ENCODE results near the gene ICA1. TPM values are rescaled to one million over a fixed set of nuclear protein-coding genes. Genes with fewer than 3 reads are reported as not detected.
"Not testable (repeated sequence)": the region's sequence is repeated elsewhere in the genome, so short reads cannot be mapped to it uniquely, and the experiment has no call there.

The ICA1 gene
- total RNA-seq, 1 donor from 2014 or later: 28.4 TPM

GRCh38 chr7:8105449-8106095, 156.4 kb downstream of the ICA1 start:
- DNase-seq (ENCODE audit: low read depth in 2 of 2): no peak

- DNase-seq (ENCODE audit: low read depth in 2 of 2): no peak
Observed at GRCh38 chr7:8103282-8103681, 158.7 kb downstream of the ICA1 start.

GRCh38 chr7:8101292-8101691, 160.7 kb downstream of the ICA1 start:
- DNase-seq (ENCODE audit: low read depth in 2 of 2): not testable (repeated sequence)

GRCh38 chr7:8094164-8095140, 167.5 kb downstream of the ICA1 start:
- no peak for DNase-seq (ENCODE audit: low read depth in 2 of 2)

GRCh38 chr7:8092140-8092539, 169.8 kb downstream of the ICA1 start:
- DNase-seq (ENCODE audit: low read depth in 2 of 2): no peak

- no peak for DNase-seq (ENCODE audit: low read depth in 2 of 2)
Observed at GRCh38 chr7:8089036-8089780, 172.8 kb downstream of the ICA1 start.

- no peak for DNase-seq (ENCODE audit: low read depth in 2 of 2)
Observed at GRCh38 chr7:8086239-8086638, 175.7 kb downstream of the ICA1 start.

- DNase-seq (ENCODE audit: low read depth in 2 of 2): no peak
Observed at GRCh38 chr7:8085420-8085819, 176.5 kb downstream of the ICA1 start.

GRCh38 chr7:8084836-8085235, 177.1 kb downstream of the ICA1 start:
- DNase-seq (ENCODE audit: low read depth in 2 of 2): no peak

GRCh38 chr7:8082762-8083161, 179.2 kb downstream of the ICA1 start:
- DNase-seq (ENCODE audit: low read depth in 2 of 2): no peak

GRCh38 chr7:8078418-8078817, 183.5 kb downstream of the ICA1 start:
- DNase-seq (ENCODE audit: low read depth in 2 of 2): no peak

- no peak for DNase-seq (ENCODE audit: low read depth in 2 of 2)
Observed at GRCh38 chr7:8070451-8071180, 191.4 kb downstream of the ICA1 start.

- no peak for DNase-seq (ENCODE audit: low read depth in 2 of 2)
Observed at GRCh38 chr7:8068892-8069686, 192.9 kb downstream of the ICA1 start.

GRCh38 chr7:8065356-8065813, 196.6 kb downstream of the ICA1 start:
- DNase-seq (ENCODE audit: low read depth in 2 of 2): no peak

- DNase-seq (ENCODE audit: low read depth in 2 of 2): no peak
Observed at GRCh38 chr7:8064828-8065227, 197.1 kb downstream of the ICA1 start.

- no peak for DNase-seq (ENCODE audit: low read depth in 2 of 2)
Observed at GRCh38 chr7:8063706-8064297, 198.2 kb downstream of the ICA1 start.

GRCh38 chr7:8063300-8063699, 198.7 kb downstream of the ICA1 start:
- not testable (repeated sequence) for DNase-seq (ENCODE audit: low read depth in 2 of 2)
